HepG2 (cell line): Measurements from ENCODE around the gene SMAD6. TPM values are rescaled to one million over a fixed set of nuclear protein-coding genes. Genes with fewer than 3 reads are reported as not detected.

ENCODE experiments used
- ATAC-seq: fragments of 200-7000 bp; cut with Tn5 transposase; 3 replicates; pipeline ENCODE4 v1.9.1; 2020; ENCODE audit warnings: mild to moderate bottlenecking, moderate library complexity
- BruUV-seq: library from RNA; stranded (reverse); fragments of 400-500 nt; replicated peaks from 2 replicates; lab custom pipeline; 2021; lab: Mats Ljungman, UMichigan
- CTCF ChIA-PET: fragments of 300-600 bp; formaldehyde crosslinking; extraction: SDS; loops from one replicate; lab custom pipeline; 2021; ENCODE audit warnings: low total read pairs, inconsistent platforms, low intra/inter-chr PET ratio; lab: Yijun Ruan, JAX
- POLR2A ChIA-PET: fragments of 350-600 bp; sonication (Branson Sonifier 250); formaldehyde crosslinking; loops from one replicate; lab custom pipeline; 2020; ENCODE audit warnings: antibody characterized with exemption, inconsistent platforms; lab: Yijun Ruan, JAX
- DNase-seq: peaks from one replicate; pipeline ENCODE4 v3.0.0-alpha.2; 2015; ENCODE audit warnings: low spot score
- FAIRE-seq: peaks from 3 replicates; lab custom pipeline; 2011; peaks lifted over from hg19 to GRCh38; lab: Jason Lieb, UNC
- H2AFZ ChIP-seq: one replicate; pipeline ENCODE4 v1.6.1; 2011; ENCODE audit warnings: low read length, inconsistent platforms
- H3K27ac ChIP-seq: fragments of 300-600 bp; 3 replicates; pipeline ENCODE4 v1.8.0; 2011; ENCODE audit warnings: mixed run types, mild to moderate bottlenecking, mixed read lengths, low read length, inconsistent platforms; ENCODE audit not compliant: insufficient read depth; ENCODE audit errors: extremely low read length
- H3K27me3 ChIP-seq, 2 experiments: fragments of 200-600 bp in 1 of 2; 2 replicates in 1 of 2; 3 replicates in 1 of 2; pipeline versions ENCODE4 v1.6.0 to v1.8.0; 2011; ENCODE audit warnings: low read length in 2 of 2, mild to moderate bottlenecking in 2 of 2, moderate library complexity in 2 of 2, inconsistent platforms in 1 of 2; ENCODE audit not compliant: insufficient read depth in 2 of 2, control insufficient read depth in 1 of 2
- H3K36me3 ChIP-seq, 2 experiments: fragments of 200-600 bp in 1 of 2; replicated peaks in 1 of 2; 2 replicates in 1 of 2; 3 replicates in 1 of 2; pipeline versions ENCODE4 v1.5.1 to v1.8.0; 2011; ENCODE audit warnings: low read length in 2 of 2, inconsistent platforms in 1 of 2; ENCODE audit not compliant: insufficient read depth in 2 of 2, control insufficient read depth in 1 of 2
- H3K4me1 ChIP-seq: 2 replicates; pipeline ENCODE4 v1.5.1; 2012; ENCODE audit warnings: low read length, inconsistent platforms; ENCODE audit not compliant: insufficient read depth
- H3K4me2 ChIP-seq: 2 replicates; pipeline ENCODE4 v1.6.0; 2011; ENCODE audit warnings: low read depth, low read length, inconsistent platforms
- H3K4me3 ChIP-seq, 3 experiments: fragments of 200-600 bp in 1 of 3; sonication (generic), shearing (Covaris generic) in 1 of 3; replicated peaks in 1 of 3; 2 replicates each; pipeline ENCODE4 v1.5.1; 2011 to 2016; ENCODE audit warnings: low read length in 3 of 3, inconsistent platforms in 2 of 3, low read depth in 2 of 3, mild to moderate bottlenecking in 2 of 3, control low read depth in 1 of 3, mixed read lengths in 1 of 3; ENCODE audit not compliant: insufficient read depth in 1 of 3
- H3K79me2 ChIP-seq: one replicate; pipeline ENCODE4 v1.6.1; 2011; ENCODE audit warnings: low read length, inconsistent platforms; ENCODE audit not compliant: insufficient read depth
- H3K9ac ChIP-seq: 2 replicates; pipeline ENCODE4 v1.6.0; 2011; ENCODE audit warnings: mild to moderate bottlenecking, low read depth, low read length, inconsistent platforms; ENCODE audit not compliant: insufficient read depth
- H3K9me3 ChIP-seq: 2 replicates; pipeline ENCODE4 v1.5.1; 2012; ENCODE audit warnings: mild to moderate bottlenecking, low read length
- H4K20me1 ChIP-seq: 2 replicates; pipeline ENCODE4 v1.6.0; 2011; ENCODE audit warnings: inconsistent platforms, mild to moderate bottlenecking, low read length, moderate library complexity; ENCODE audit not compliant: insufficient read depth
- CREM ChIP-seq, 2 experiments: sonication (generic) in 1 of 2; formaldehyde crosslinking in 1 of 2; IDR thresholded peaks; 2 replicates each; pipeline versions ENCODE4 v1.4.0 to v1.6.1; 2016 to 2020; ENCODE audit warnings: antibody characterized with exemption in 1 of 2, mild to moderate bottlenecking in 1 of 2, missing genetic modification reagents in 1 of 2
- GPN1 ChIP-seq: sonication (generic); formaldehyde crosslinking; IDR thresholded peaks from 2 replicates; pipeline ENCODE4 v1.5.1; 2020; ENCODE audit warnings: missing genetic modification reagents, borderline replicate concordance
- HDAC2 ChIP-seq: sonication (generic); formaldehyde crosslinking; IDR thresholded peaks from 2 replicates; pipeline ENCODE4 v1.4.0; 2020; ENCODE audit warnings: missing genetic modification reagents
- NFRKB ChIP-seq: fragments of 450-650 bp; IDR thresholded peaks from 2 replicates; pipeline ENCODE4 v1.6.1; 2017
- POLR2G ChIP-seq: fragments of 200-400 bp; formaldehyde crosslinking; IDR thresholded peaks from 2 replicates; pipeline ENCODE4 v1.6.1; 2018; ENCODE audit warnings: mild to moderate bottlenecking, low read depth, low read length, moderate library complexity
- TOPORS ChIP-seq: sonication (generic); formaldehyde crosslinking; IDR thresholded peaks from 2 replicates; pipeline ENCODE4 v1.8.0; 2023; ENCODE audit warnings: mild to moderate bottlenecking, missing genetic modification reagents
- ZBTB1 ChIP-seq: sonication (generic); formaldehyde crosslinking; IDR thresholded peaks from 2 replicates; pipeline ENCODE4 v1.4.0; 2020; ENCODE audit warnings: missing genetic modification reagents, borderline replicate concordance
- ZBTB4 ChIP-seq: sonication (generic); formaldehyde crosslinking; IDR thresholded peaks from 2 replicates; pipeline ENCODE4 v1.4.0; 2020; ENCODE audit warnings: missing genetic modification reagents, mild to moderate bottlenecking, borderline replicate concordance
- ZNF510 ChIP-seq: sonication (generic); formaldehyde crosslinking; IDR thresholded peaks from 2 replicates; pipeline ENCODE4 v1.4.0; 2020; ENCODE audit warnings: low read depth, mild to moderate bottlenecking, missing genetic modification reagents
- WGBS: methylation state at CpG from one replicate; pipeline ENCODE4 v1.1.6; 2017; ENCODE audit warnings: low lambda C conversion rate; 5-methylcytosine and 5-hydroxymethylcytosine counted together
- in situ Hi-C: cut with HindIII; loops from 2 replicates; pipeline ENCODE4 v1.10.0; 2017; ENCODE audit warnings: low pct_unique_long_range_greater_than_20kb; ENCODE audit not compliant: extremely low pct_ligation_motif_present
- intact Hi-C: fragments of 100-400 bp; cut with micrococcal nuclease; formaldehyde crosslinking; loops from one replicate; pipeline ENCODE4 v1.10.0; 2022; ENCODE audit not compliant: unreplicated experiment
- polyA plus RNA-seq, 8 experiments: library from polyadenylated mRNA; depleted of rRNA in 3 of 8; stranded (reverse) in 7 of 8; unstranded in 1 of 8; fragments of >200 nt; fragmentation: Illumina TruSeq in 4 of 8; extraction: Trizol in 4 of 8; gene quantifications; 2 replicates each; pipeline versions ENCODE4 v1.2.1 to v1.2.3, GENCODE V29; 2011 to 2016; ENCODE audit warnings: low read depth in 4 of 8, missing spikeins in 1 of 8, mixed read lengths in 1 of 8; ENCODE audit not compliant: insufficient read depth in 1 of 8
- total RNA-seq, 5 experiments: library from RNA; depleted of rRNA; stranded (reverse); fragments of >200 nt; fragmentation: Illumina TruSeq; extraction: Trizol; gene quantifications; 2 replicates each; pipeline ENCODE4 v1.2.3, GENCODE V29; 2016; ENCODE audit warnings: low read depth in 1 of 5

SMAD6 gene
- total and polyA plus RNA-seq, 2 of the 13 experiments (the other 11 are each of a cell fraction or from before 2014, with no cell fraction given) = 3.3 to 4.4 TPM

- CTCF ChIA-PET = interaction anchor here (1.1 to 2.0 kb wide), 3 partner anchors 76 to 95 kb away, joined by 4 to 13 read pairs (median 8); no protein-coding TSS in a partner anchor
- Histone ChIP-seq H3K4me2 (no peak overlapping the region), H3K27me3 (no peaks in the 10 kb centered on the region; a peak in 1 of 5 replicates), H3K4me3 (no peak overlapping the region), H3K27ac (no peak overlapping the region), H3K79me2 (peaks cover 14% of the 10 kb centered on the region), H4K20me1 (0 out of 2 replicates have a peak, but pooled peaks cover 2% of the 10 kb centered on the region), H3K9ac (no peak overlapping the region), H3K4me1 (peaks cover 21% of the 10 kb centered on the region), H3K36me3 (no peaks in the 10 kb centered on the region), H2AFZ (no peak overlapping the region), H3K9me3 (no peaks in the 10 kb centered on the region)
- DNase-seq (no peak), FAIRE-seq (no peak), ATAC-seq (no peak)
- no TSS peak for BruUV-seq
- in situ Hi-C loops = no loop called here
- 76% methylated on average over 6 of the region's 6 CpGs for WGBS
- POLR2A ChIA-PET = no interaction called here
- intact Hi-C loops = loop anchor here (1.0 to 2.0 kb wide), 2 partner anchors 20 to 80 kb away; no protein-coding TSS in a partner anchor
- no peak for TF ChIP-seq TOPORS (CRISPR knock-in tag)
- TF ChIP-seq POLR2G = no peak
- TF ChIP-seq ZBTB1 (CRISPR knock-in tag) = no peak
- TF ChIP-seq HDAC2 (CRISPR knock-in tag) = no peak
- no peak for TF ChIP-seq ZNF510
- TF ChIP-seq ZBTB4 = no peak
- no peak for TF ChIP-seq GPN1 (CRISPR knock-in tag)
- no peak for TF ChIP-seq CREM (IDR thresholded peaks at IDR 0.05)
- TF ChIP-seq CREM (CRISPR knock-in tag; IDR thresholded peaks at IDR 0.05) = no peak
- TF ChIP-seq NFRKB = no peak
- TF ChIP-seq, all 625 proteins: peak for 0
These were observed 3.1 kb upstream of the SMAD6 start for GRCh38 chr15:66698971-66699370.
